DOHH2 (cell line): ENCODE measurements around the gene RWDD4.

Experiments used
- EZH2phosphoT487 ChIP-seq: fragments of 200-600 bp; sonication (generic); IDR thresholded peaks from 2 replicates; pipeline ENCODE4 v1.6.1; 2017; ENCODE audit warnings: borderline replicate concordance, mild to moderate bottlenecking, antibody characterized with exemption, low read length, moderate library complexity, mixed read lengths
- TF ChIP-seq, protein P1 (sequence below): fragments of 200-600 bp; sonication (generic); IDR thresholded peaks from one replicate; pipeline ENCODE4 v1.5.1; 2014; ENCODE audit warnings: antibody characterized with exemption, mild to moderate bottlenecking, low read depth, low read length; ENCODE audit not compliant: poor library complexity, severe bottlenecking

DNA sequence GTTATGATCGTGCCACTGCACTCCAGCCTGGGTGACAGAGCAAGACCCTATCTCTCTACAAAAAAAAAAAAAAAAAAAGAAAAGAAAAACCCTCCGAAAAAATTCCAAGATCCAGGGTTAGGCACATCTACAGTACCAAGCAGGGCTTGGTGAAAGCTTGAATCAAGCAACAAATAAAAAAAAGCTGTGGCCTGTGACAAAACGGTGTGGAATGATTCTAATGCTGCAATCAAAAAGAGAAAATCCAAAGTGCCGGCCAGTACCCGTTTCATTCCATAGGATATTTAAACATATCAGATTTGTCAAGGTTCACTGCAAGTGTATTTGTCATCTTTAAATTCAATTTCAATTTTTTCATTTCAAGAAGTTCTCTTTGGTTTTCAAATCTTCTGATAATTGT lies 20.5 kb downstream of the RWDD4 start:
- TF ChIP-seq, protein P1, sequence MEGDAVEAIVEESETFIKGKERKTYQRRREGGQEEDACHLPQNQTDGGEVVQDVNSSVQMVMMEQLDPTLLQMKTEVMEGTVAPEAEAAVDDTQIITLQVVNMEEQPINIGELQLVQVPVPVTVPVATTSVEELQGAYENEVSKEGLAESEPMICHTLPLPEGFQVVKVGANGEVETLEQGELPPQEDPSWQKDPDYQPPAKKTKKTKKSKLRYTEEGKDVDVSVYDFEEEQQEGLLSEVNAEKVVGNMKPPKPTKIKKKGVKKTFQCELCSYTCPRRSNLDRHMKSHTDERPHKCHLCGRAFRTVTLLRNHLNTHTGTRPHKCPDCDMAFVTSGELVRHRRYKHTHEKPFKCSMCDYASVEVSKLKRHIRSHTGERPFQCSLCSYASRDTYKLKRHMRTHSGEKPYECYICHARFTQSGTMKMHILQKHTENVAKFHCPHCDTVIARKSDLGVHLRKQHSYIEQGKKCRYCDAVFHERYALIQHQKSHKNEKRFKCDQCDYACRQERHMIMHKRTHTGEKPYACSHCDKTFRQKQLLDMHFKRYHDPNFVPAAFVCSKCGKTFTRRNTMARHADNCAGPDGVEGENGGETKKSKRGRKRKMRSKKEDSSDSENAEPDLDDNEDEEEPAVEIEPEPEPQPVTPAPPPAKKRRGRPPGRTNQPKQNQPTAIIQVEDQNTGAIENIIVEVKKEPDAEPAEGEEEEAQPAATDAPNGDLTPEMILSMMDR: no peak
- no peak for TF ChIP-seq EZH2phosphoT487
